SK-N-MC (cell line): ENCODE data around the gene SEMG2.

ENCODE experiments used
- EZH2 ChIP-seq: fragments of 200-600 bp; sonication (generic); IDR thresholded peaks from one replicate; pipeline ENCODE4 v1.6.1; 2017; ENCODE audit warnings: antibody characterized with exemption
- FOXP2 ChIP-seq: optimal IDR thresholded peaks from 2 replicates; pipeline ENCODE3; 2011; ENCODE audit warnings: mild to moderate bottlenecking, moderate library complexity; ENCODE audit not compliant: insufficient read depth; ENCODE audit errors: extremely low read length, control extremely low read depth
- POLR2AphosphoS5 ChIP-seq: IDR thresholded peaks from 2 replicates; pipeline ENCODE4 v1.6.1; 2012; ENCODE audit warnings: mild to moderate bottlenecking, low read depth, low read length, borderline replicate concordance

DNA sequence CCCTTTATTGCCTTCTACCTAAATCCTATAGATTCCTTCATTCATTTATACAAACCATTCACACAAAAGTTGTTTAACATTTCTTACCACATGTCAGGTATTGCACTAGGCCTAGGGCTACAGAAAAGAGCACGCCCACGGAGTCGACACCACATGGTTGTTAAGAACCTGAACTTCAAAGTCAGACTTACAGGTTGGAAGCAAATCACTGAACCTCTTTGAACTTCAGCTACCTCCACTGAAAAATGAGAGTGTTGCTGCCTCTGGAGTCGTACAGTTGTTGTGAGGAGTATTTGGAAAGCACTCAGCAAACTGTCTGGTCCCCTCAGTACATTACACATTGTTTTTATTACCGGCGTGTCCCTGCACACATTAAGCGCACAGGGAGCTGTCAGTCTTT is 36.5 kb downstream of the SEMG2 start:
- TF ChIP-seq POLR2AphosphoS5 (no peak), EZH2 (no peak), FOXP2 (no peak)
